ENCODE results near the gene CEBPZOS.

CEBPZOS gene

DNA sequence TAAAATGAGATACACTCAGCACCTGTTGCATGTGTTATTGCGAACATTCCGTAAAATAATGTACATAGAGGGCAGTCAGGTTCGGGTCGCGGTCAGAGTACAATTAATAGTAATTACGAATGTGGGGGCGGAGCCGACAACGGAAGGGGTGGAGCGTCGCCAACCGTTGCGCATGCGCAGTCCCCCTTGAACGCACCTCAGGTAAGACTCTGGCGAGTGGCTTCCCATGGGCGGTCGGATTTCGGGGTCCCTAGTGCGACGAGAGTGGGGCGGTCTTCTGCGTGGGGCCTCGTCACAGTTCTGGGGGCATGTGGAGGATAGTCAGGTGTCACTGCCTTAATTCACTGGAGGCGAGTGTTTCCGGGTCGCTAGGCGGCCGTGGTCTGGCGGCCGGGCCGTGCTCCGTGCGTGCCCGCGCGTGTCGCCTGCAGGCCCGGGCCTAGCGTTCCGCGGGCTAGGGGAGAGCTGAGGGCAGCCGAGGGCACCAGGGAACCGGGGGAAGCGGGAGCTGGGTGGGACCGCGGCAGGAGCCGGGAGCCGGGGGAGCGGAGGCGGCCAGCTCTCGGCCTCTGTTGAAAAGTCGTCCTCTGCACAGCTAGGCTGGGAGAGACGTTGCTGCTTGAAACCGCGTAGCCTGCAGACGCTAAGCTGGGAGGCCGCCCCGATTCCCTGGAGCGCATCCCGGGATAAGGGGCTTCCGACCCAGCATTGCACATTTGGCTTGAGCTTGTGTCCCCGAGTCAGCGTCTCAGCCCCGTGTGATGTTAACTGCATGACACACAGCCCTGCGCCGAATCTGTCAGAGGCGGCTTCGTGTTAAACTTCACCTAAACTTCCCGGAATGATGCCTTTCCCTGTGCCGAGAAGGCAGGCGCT lies at the start of gene CEBPZOS:
CEBPZOS (plus strand) TSS at position 177 of the 876 bp plus-strand sequence. CDS start 3,209 bp downstream, outside the sequence.
- DNase-seq = peak; percentile 92

DNA sequence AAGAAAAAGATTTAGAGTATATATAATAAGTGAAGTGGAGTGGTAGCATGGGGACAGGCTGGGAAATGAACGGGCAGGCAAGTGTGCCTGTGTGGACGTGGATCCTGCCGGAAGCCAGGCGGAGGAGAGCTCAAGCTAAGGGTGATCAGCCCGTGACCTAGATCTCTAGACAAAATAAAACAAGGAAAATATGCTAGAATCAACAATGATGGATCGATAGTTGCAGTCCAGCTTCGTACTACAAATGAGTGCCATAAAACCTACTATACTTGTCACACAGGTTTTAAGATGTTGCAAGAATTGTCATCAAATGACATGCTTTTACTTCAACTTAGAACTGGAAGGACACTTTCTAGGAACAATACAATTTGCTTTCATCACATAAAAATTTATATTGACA lies 48.0 kb upstream of the CEBPZOS start:
- no peak for DNase-seq

- peak; percentile 16 for DNase-seq
Observed at GRCh38 chr2:37149626-37150322, 46.5 kb upstream of the CEBPZOS start.

DNA sequence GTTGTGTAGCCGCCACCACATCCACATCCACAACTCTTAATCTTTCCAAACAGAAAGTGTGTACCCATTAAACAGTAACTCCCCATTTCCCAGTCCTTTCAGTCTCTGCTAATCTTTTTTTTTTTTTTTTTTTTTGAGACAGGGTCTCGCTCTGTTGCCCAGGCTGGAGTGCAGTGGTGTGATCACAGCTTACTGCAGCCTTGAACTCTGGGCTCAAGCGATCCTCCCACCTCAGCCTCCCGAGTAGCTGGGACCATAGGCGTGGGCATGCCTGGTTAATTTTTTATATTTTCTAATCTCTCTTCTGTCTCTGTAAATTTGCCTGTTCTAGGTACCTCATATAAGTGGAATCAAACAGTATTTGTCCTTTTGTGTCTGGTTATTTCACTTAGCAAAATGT lies 43.1 kb upstream of the CEBPZOS start:
- DNase-seq = no peak

DNA sequence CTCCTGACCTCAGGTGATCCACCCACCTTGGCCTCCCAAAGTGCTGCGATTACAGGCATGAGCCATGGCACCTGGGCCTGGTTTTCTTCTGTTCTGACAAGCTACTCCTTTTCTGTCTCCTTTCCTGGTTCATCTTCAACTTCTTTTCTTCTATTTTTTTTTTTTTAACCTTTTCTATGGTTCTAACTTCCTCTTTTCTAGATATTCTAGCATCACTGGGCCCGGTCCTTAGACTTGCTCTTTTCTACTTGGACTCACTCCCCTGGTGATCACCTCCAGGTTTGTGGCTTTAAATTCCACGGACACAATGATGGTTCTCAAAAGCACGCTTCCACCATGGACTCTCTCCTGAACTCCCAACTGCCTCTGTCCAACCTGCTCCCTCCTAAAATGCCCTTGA lies 41.5 kb upstream of the CEBPZOS start:
- peak; percentile 30 for DNase-seq

DNA sequence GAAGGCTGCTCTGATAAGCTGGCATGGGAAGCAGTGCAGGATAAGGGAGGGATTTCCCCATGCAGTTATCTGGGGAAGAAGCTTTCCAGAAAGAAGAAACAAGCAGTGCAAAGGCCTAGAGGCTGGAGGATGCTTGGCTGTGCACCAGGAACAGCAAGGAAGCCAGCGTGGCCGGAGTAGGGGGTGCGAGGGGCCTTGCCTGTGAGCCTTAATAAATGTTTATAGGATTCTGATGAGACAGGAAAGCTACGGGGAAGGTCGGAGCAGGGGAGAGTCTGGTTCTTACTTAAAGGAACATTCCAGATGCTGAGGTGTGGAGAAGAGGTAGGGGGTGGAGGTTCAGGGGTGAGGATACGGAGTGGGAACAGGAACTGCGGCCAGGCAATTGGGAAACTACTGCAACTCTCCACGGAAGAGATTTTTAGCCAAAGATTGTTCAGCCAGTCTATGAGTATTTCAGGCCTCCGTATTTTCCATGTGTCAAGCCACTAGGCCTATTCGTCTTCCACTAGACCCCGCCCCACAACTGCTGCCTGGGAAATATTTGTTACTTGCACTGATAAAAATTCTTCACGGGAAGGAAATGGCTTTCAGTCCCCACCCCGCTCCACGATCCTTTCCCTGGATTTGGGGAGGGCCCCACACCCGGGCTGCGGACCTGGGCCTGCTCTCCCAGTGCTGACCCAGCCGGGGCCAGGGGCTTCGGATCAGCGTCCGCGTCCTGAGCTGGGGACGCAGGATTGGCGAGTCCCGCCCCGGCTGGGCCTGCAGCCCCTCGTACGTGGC lies 40.0 kb upstream of the CEBPZOS start:
- peak; percentile 62 for DNase-seq

DNA sequence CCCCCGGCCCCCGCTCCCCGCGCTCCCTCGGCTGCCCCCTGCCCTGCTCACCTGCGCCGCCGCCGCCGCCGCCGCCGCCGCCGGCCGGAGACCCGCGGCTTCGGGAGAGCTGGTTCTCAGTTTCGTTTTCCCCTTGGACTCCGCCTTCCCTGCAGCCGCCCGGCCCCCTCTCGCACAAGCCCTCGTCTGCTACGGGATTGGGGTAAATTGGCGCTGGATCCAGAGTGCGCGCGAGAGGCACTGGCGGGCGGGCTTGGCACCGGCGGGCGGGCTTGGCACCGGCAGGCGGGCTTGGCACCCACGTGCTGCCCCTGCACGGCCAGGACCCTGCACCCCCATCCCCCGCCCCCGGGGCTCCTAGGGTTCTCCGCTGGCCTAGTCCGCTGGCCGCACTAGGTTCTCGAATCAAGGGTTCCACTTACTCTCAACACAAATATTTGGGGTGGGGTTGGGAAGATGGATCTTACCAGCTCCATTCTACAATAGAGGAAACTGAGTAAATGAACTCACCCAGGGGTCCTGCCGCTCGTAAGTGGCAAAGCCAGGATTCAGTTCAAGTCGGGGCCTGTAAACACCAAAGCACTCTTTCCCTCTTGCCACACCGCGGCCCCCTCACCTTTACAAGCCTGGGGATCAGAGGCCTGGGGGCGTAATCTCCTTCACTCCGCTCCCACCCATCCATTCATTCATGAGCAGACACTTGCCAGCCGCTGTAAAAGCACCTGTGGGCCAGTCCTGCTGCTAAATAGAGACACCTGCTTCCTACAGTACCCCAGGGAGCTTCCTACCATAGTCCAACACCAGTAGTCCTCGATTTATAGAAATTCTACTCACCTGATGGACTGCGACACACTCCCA lies 39.2 kb upstream of the CEBPZOS start, which contains the start of gene EIF2AK2:
EIF2AK2 (minus strand) TSS at position 124 of the 858 bp plus-strand sequence. CDS start 9,174 bp downstream, outside the sequence.
- DNase-seq = peak; percentile 86

GRCh38 chr2:37164757-37165156 lies 31.5 kb upstream of the CEBPZOS start:
- DNase-seq = no peak

DNA sequence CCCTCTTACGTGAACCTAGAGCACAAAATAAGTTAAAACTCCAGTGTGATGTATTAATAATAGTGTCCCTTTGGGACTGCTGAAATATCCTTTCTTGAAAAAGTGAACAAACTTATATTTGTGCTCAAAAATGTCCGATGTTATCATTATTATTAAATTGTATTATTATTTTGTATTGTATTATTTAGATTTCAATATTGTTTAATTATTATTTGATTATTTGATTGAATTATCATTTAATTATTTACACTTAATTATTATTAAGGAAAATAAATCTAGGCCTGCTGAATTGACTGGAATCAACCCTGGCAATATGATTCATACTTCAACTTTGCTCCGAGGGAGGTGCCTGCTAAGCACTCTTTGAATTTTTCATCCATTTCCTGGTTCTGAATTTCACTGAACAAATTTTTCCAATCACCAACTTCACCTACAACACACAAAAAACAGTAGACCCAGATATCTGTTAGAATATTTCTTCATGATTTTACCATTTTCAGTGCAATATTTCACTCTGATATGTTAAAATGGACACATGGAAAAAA lies 28.6 kb upstream of the CEBPZOS start:
- DNase-seq = no peak

DNA sequence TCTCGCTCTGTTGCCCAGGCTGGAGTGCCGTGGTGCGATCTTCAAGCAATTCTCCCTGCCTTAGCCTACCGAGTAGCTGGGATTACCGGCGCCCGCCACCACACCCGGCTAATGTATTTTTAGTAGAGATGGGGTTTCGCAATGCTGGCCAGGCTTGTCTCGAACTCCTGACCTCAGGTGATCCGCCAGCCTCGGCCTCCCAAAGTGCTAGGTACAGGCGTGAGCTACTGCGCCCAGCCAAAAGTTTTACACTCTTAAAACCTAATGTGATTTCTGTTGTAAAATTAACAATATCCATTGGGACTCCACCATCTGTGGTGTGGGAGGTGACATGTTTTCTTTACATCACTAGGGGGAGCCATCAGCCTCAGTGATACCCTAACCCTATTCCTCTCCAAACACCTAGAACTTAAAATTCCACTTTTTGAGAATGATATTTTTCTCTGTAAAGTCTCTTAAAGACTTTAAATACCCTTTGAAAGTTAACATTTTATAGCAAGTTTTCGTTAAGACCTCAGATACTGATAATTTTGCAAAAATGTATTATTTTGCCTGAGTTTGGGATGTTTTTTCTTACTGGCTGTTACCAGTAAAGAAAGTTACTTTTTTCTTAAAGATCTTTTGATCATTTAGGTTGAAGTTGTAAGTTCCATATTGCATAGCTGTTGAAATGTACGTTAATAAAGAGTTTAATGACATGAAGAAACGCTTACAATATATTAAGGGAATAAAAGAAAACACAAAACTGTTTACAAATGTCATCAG lies 27.9 kb upstream of the CEBPZOS start:
- DNase-seq = peak; percentile 71

DNA sequence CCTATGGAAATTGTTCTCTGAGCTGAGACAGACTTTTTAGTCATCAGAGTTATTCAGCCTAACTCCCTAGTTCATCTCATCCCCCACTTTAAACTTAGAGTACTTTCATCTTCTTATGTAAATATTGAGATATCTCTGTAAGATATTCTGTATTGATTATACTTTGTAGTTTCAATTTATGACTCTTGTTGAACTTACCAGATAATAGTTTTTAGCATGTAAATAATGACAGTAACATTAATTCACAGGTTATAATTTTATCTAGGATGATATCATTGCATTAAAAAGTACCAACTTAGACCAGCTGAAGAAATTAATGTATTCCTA lies 24.7 kb upstream of the CEBPZOS start:
- no peak for DNase-seq

- no peak for DNase-seq
Observed at GRCh38 chr2:37173741-37174140, 22.6 kb upstream of the CEBPZOS start.

DNA sequence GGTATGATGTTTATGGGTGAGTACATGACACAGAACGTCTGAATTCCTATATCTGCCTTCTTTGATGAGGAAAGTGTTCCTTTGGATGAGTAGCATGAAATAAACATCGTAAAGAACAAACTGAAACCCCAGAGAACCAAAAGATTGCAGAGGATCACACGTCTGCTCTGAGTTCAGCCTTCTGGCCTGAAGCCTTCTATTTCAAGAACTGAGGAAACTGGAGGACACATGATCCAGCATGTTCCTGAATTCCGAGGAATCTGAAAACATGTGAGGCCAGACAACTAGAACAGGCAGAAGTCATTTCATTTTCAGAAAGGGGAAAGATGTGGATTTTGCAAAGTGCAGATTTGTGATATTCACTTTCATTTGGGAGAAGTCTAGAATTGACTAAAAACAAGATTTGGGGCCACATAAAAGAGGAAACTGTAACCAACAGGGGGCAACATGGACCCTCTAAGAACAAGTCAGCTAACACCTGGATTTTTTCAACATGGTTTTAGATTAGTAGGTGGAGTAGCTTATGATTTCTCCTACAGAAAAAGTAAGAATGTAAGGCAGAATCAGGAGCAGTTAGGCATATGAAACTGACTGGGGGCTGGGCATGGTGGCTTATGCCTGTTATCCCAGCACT lies 16.2 kb upstream of the CEBPZOS start:
- no peak for DNase-seq

DNA sequence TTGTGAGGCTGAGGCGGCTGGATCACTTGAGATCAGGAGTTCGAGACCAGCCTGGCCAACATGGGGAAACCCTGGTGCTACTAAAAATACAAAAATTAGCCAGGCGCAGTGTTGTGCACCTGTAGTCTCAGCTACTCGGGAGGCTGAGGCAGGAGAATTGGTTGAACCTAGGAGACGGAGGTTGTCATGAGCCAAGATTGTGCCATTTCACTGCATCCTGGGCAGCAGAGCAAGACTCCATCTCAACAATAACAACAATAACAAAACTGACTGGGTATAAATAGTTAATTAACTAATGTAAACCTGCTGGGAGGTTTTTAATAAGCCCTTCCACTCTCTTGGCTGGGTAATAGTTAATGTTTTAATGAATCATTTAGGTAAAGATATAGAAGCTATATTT lies 15.7 kb upstream of the CEBPZOS start:
- DNase-seq = no peak

GRCh38 chr2:37181726-37182684 lies 14.3 kb upstream of the CEBPZOS start:
- DNase-seq = no peak

GRCh38 chr2:37188570-37188969 lies 7.7 kb upstream of the CEBPZOS start, which contains the start of gene SULT6B1:
TSS of gene SULT6B1 (minus strand) at chr2:37188670. CDS start at chr2:37188640, 30 bp downstream.
- DNase-seq = no peak

DNA sequence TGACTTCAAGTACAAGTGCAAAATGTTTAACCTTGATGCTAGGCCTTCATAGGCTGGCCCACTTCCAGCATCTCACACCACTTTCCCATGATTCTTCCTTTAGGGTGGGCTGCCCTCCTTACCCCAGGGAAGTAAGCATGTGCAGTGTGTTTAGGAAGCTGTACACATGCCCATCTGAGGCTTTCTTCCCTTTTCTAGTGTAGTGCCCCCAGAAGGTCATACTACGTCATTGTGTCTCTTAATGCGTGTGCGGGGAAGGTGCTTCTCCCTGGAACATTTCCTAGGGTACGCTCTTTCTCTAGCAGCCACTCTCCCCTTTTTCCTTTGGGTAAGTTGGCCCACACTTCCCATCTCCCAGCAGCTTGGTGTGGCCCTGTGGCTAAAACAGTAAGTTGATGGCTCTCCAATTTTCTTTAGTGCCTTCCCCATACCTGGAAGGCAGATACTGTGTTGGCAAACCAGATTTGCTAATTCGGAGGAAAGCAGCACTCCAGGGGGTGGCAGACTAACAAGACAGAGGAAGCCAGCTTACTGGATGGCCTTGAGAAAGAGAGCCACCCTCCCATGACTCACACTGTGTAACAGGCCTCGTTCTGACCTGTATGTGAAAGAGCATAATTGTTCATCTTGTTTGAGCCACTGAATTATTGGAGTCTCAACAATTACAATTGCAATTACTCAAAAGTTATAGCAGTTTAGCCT lies 6.7 kb upstream of the CEBPZOS start:
- DNase-seq = peak; percentile 18

DNA sequence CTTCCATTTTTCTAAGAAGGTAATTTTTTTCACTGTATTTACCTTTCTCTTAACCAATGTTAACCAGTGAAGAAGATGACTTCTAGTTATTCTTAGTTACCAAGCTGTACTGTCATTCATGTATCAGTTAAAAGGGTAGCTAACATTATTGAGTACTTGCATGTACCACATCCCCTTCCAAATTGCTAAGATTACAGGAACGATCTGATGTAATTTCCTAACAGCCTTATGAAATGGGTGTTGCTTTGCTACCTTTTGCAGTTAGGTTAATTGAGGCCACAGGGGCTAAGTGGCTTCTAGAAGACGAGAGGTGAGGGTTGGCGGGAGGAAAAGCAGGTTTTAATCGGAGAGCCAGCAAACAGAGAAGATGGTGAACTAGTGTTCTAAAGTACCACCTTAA lies 6.0 kb upstream of the CEBPZOS start:
- DNase-seq = no peak

DNA sequence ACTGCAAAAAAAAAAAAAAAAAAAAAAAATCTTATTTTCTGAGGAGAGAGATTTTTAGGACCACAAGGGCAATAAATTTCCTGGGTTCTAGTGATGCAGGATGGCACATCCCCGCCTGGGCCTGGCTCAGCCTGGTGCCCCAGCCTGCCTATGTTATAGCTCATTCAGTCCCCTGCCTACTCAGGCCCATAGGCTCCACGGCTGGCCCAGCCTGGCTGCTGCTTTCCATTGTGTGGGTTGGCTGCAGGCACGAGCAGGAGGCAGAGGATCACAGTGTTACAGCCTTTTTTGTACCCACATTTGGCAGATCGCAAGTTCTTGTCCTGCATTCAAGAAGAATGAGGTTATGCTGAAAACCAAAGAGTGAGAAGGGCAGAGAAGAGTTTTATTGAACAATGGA lies 5.0 kb upstream of the CEBPZOS start:
- DNase-seq = no peak
